Fibroblast of lung (primary cell): ENCODE results near the gene MACROD1. TPM values are rescaled to one million over a fixed set of nuclear protein-coding genes. Genes with fewer than 3 reads are reported as not detected.

Experiments
- DNase-seq, 2 donors: peaks; one replicate each; pipeline versions ENCODE4 v3.0.0 to v3.0.0-alpha.2; 2010; ENCODE audit warnings: low read depth in 2 of 2
- H2AFZ ChIP-seq: 2 replicates; pipeline ENCODE4 v1.5.1; 2012; ENCODE audit warnings: low read length, control low read depth, inconsistent platforms
- H3K27ac ChIP-seq: 2 replicates; pipeline ENCODE4 v1.5.1; 2011; ENCODE audit warnings: low read length, control low read depth; ENCODE audit not compliant: insufficient read depth
- H3K27me3 ChIP-seq: 2 replicates; pipeline ENCODE4 v1.5.1; 2011; ENCODE audit warnings: mild to moderate bottlenecking, low read length; ENCODE audit not compliant: control insufficient read depth, insufficient read depth
- H3K36me3 ChIP-seq: 2 replicates; pipeline ENCODE4 v1.5.1; 2011; ENCODE audit warnings: low read length; ENCODE audit not compliant: control insufficient read depth, insufficient read depth
- H3K4me1 ChIP-seq: 2 replicates; pipeline ENCODE4 v1.5.1; 2011; ENCODE audit warnings: low read length; ENCODE audit not compliant: control insufficient read depth, insufficient read depth; ENCODE audit errors: extremely low read depth
- H3K4me2 ChIP-seq: 2 replicates; pipeline ENCODE4 v1.5.1; 2011; ENCODE audit warnings: low read length, control low read depth; ENCODE audit not compliant: insufficient read depth; ENCODE audit errors: extremely low read depth
- H3K4me3 ChIP-seq, 4 experiments: fragments of 200-600 bp in 1 of 4; sonication (generic) in 1 of 4; replicated peaks in 1 of 4; 2 replicates each; pipeline ENCODE4 v1.5.1; 2011 to 2016; ENCODE audit warnings: low read length in 4 of 4, low read depth in 3 of 4, mild to moderate bottlenecking in 3 of 4, control low read depth in 2 of 4, inconsistent platforms in 1 of 4, mixed read lengths in 1 of 4; ENCODE audit not compliant: insufficient read depth in 1 of 4; ENCODE audit errors: control extremely low read depth in 1 of 4
- H3K79me2 ChIP-seq: 2 replicates; pipeline ENCODE4 v1.5.1; 2012; ENCODE audit warnings: mild to moderate bottlenecking, low read length, inconsistent platforms; ENCODE audit not compliant: control insufficient read depth, insufficient read depth
- H3K9ac ChIP-seq: 2 replicates; pipeline ENCODE4 v1.5.1; 2011; ENCODE audit warnings: mild to moderate bottlenecking, low read length, control low read depth; ENCODE audit not compliant: insufficient read depth
- H3K9me3 ChIP-seq: 2 replicates; pipeline ENCODE4 v1.5.1; 2012; ENCODE audit warnings: low read depth, low read length; ENCODE audit not compliant: control insufficient read depth, insufficient read depth
- H4K20me1 ChIP-seq: 2 replicates; pipeline ENCODE4 v1.5.1; 2011; ENCODE audit warnings: low read length; ENCODE audit not compliant: control insufficient read depth, insufficient read depth; ENCODE audit errors: extremely low read depth
- CTCF ChIP-seq, 2 donors: IDR thresholded peaks in 1 of 2; conservative IDR thresholded peaks in 1 of 2; 1 replicate in 1 of 2; 2 replicates in 1 of 2; pipeline ENCODE4 v1.5.1; 2011 to 2012; ENCODE audit warnings: low read length in 2 of 2, control low read depth in 1 of 2, inconsistent platforms in 1 of 2, low read depth in 1 of 2, mild to moderate bottlenecking in 1 of 2
- EZH2 ChIP-seq: IDR thresholded peaks from 2 replicates; pipeline ENCODE4 v1.5.1; 2012; ENCODE audit warnings: low read length, control low read depth, mild to moderate bottlenecking; ENCODE audit errors: missing control alignments
- polyA plus RNA-seq, 2 donors: library from polyadenylated mRNA; depleted of rRNA in 1 of 2; stranded (reverse) in 1 of 2; unstranded in 1 of 2; fragments of >200 nt; gene quantifications; 2 replicates each; pipeline ENCODE4 v1.2.1, GENCODE V29; 2011 to 2012; ENCODE audit warnings: missing spikeins in 1 of 2
- total RNA-seq: library from RNA; depleted of rRNA; stranded (reverse); fragments of >200 nt; gene quantifications from 2 replicates; pipeline ENCODE4 v1.2.1, GENCODE V29; 2014

MACROD1 gene
- total and polyA plus RNA-seq, 2 donors (not counting 1 experiment from before 2014, with no cell fraction given), result 8.8 to 24.8 TPM

GRCh38 chr11:63961608-63962412, 204.1 kb downstream of the MACROD1 start:
- H3K27ac ChIP-seq, result no peak overlapping the region
- no peaks in the 10 kb centered on the region for H3K9me3 ChIP-seq
- H3K4me2 ChIP-seq, result no peak overlapping the region
- H3K27me3 ChIP-seq, result no peaks in the 10 kb centered on the region
- H3K79me2 ChIP-seq, result no peaks in the 10 kb centered on the region
- no peaks in the 10 kb centered on the region for H3K36me3 ChIP-seq
- peak in 1 of 2 donors; percentile 78 for DNase-seq
- TF ChIP-seq EZH2, result no peak
- no peak for TF ChIP-seq CTCF (conservative IDR thresholded peaks at IDR 0.05 in 1 of 2, IDR thresholded peaks at IDR 0.05 in 1 of 2; ENCODE audit: low read depth in 1 of 2, low read length in 2 of 2)
- H3K4me3 ChIP-seq, result no peak overlapping the region
- H4K20me1 ChIP-seq, result no peaks in the 10 kb centered on the region
- no peak overlapping the region for H3K9ac ChIP-seq
- H3K4me1 ChIP-seq, result no peaks in the 10 kb centered on the region
- H2AFZ ChIP-seq, result no peak overlapping the region

- H3K9me3 ChIP-seq, result no peaks in the 10 kb centered on the region
- H3K4me3 ChIP-seq, result no peak overlapping the region
- no peak overlapping the region for H3K4me2 ChIP-seq
- no peak for TF ChIP-seq EZH2
- no peak overlapping the region for H3K9ac ChIP-seq
- no peaks in the 10 kb centered on the region for H4K20me1 ChIP-seq
- H2AFZ ChIP-seq, result no peak overlapping the region
- no peaks in the 10 kb centered on the region for H3K4me1 ChIP-seq
- H3K27ac ChIP-seq, result no peak overlapping the region
- no peaks in the 10 kb centered on the region for H3K79me2 ChIP-seq
- DNase-seq, result no peak
- peaks cover 3% of the 10 kb centered on the region for H3K36me3 ChIP-seq
- H3K27me3 ChIP-seq, result no peaks in the 10 kb centered on the region
These were observed 207.9 kb downstream of the MACROD1 start for GRCh38 chr11:63958008-63958407.

- Histone ChIP-seq H3K9me3 (no peaks in the 10 kb centered on the region), H3K36me3 (peaks cover 6% of the 10 kb centered on the region), H3K4me3 (no peak overlapping the region), H3K27me3 (no peaks in the 10 kb centered on the region), H2AFZ (no peak overlapping the region), H3K27ac (no peak overlapping the region), H3K4me2 (no peak overlapping the region), H4K20me1 (no peaks in the 10 kb centered on the region), H3K79me2 (no peaks in the 10 kb centered on the region), H3K4me1 (no peaks in the 10 kb centered on the region), H3K9ac (no peak overlapping the region)
- DNase-seq, result no peak
- TF ChIP-seq EZH2 (no peak), CTCF (conservative IDR thresholded peaks at IDR 0.05 in 1 of 2, IDR thresholded peaks at IDR 0.05 in 1 of 2; ENCODE audit: low read depth in 1 of 2, low read length in 2 of 2) (no peak)
These were observed 213.3 kb downstream of the MACROD1 start for GRCh38 chr11:63952570-63952969.
